ENCODE measurements around the gene MYCBP2. TPM values are rescaled to one million over a fixed set of nuclear protein-coding genes. Genes with fewer than 3 reads are reported as not detected.
"Not testable (repeated sequence)": the region's sequence is repeated elsewhere in the genome, so short reads cannot be mapped to it uniquely, and the experiment has no call there.

The MYCBP2 gene
- total and polyA plus RNA-seq, 4 donors = 108 to 243 (median 159) TPM

DNA sequence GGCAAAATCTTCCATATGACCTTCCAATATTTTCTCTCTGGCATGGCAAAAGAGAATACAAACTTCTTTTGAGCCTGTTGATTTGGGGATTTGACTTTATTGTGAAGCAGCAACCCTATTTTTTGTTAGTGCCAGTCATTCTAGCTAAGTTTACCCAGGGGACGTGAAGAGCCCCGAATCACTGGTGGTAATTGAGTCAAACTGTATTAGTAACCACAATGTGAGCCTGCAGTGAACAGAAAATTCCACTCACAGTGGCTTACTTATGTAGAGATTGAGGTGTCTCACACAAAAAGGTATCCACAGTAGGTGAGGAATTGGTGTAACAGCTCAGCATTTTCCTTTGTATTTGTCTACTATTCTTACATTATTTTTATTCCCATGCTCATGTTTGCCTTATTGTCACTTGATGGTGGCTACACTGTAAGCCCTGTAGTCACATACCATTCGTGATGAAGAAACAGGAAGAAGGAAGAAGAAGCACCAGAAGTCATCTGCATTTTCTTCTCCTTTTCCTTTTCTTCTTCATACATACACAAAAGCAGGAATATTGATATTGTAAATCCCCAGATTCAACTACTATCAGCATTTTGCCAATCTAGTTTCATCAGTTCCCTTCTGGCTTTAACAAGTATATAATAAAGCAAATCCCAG lies 33.3 kb upstream of the MYCBP2 start:
- Histone ChIP-seq H3K4me3 (ENCODE audit: low read depth, low read length) (no peak overlapping the region), H3K27ac (ENCODE audit: low read depth, low read length) (no peak overlapping the region), H3K27me3 (ENCODE audit: control insufficient read depth, insufficient read depth, low read length) (no peaks in the 10 kb centered on the region), H3K9me3 (ENCODE audit: control insufficient read depth, insufficient read depth, low read length) (no peaks in the 10 kb centered on the region), H3K36me3 (ENCODE audit: control insufficient read depth, insufficient read depth, low read length) (no peaks in the 10 kb centered on the region), H3K4me1 (ENCODE audit: control insufficient read depth, insufficient read depth, low read length) (no peaks in the 10 kb centered on the region)
- WGBS (ENCODE audit: insufficient coverage) = no CpG with 5 or more reads among the region's 3 CpGs
- no peak for DNase-seq (ENCODE audit: low read depth in 4 of 6, low spot score in 6 of 6)

GRCh38 chr13:77359171-77359570 lies 32.3 kb upstream of the MYCBP2 start:
- Histone ChIP-seq H3K36me3 (ENCODE audit: control insufficient read depth, insufficient read depth, low read length) (no peaks in the 10 kb centered on the region), H3K4me1 (ENCODE audit: control insufficient read depth, insufficient read depth, low read length) (no peaks in the 10 kb centered on the region), H3K27ac (ENCODE audit: low read depth, low read length) (no peak overlapping the region), H3K9me3 (ENCODE audit: control insufficient read depth, insufficient read depth, low read length) (no peaks in the 10 kb centered on the region), H3K27me3 (ENCODE audit: control insufficient read depth, insufficient read depth, low read length) (no peaks in the 10 kb centered on the region), H3K4me3 (ENCODE audit: low read depth, low read length) (no peak overlapping the region)
- DNase-seq (ENCODE audit: low read depth in 4 of 6, low spot score in 6 of 6) = no peak
- WGBS (ENCODE audit: insufficient coverage) = no CpG with 5 or more reads among the region's 3 CpGs

GRCh38 chr13:77358001-77358400 lies 31.1 kb upstream of the MYCBP2 start:
- WGBS (ENCODE audit: insufficient coverage) = 83% methylated on average over 1 of the region's 1 CpG
- no peaks in the 10 kb centered on the region for H3K27me3 ChIP-seq (ENCODE audit: control insufficient read depth, insufficient read depth, low read length)

DNA sequence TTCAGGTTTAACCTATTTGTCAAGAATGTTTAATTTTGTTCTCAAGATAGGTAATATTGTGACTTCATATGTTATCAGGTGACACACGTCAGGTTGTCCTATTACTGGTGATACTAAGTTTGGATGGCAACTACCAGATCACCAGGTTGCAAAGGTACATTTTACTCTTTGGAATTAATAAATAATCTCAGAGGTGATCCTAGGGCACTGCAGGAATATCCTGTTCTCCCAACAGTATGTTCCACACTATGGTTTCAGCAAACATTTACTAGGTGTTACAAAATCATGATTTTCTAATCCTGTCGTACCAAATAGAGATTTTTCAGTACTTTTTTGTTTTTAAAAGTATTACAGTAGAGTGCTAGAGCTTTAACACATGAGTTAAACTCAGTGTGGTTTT lies 29.3 kb upstream of the MYCBP2 start:
- Histone ChIP-seq H3K4me3 (ENCODE audit: low read depth, low read length) (no peak overlapping the region), H3K9me3 (ENCODE audit: control insufficient read depth, insufficient read depth, low read length) (no peaks in the 10 kb centered on the region), H3K27me3 (ENCODE audit: control insufficient read depth, insufficient read depth, low read length) (no peaks in the 10 kb centered on the region), H3K4me1 (ENCODE audit: control insufficient read depth, insufficient read depth, low read length) (no peaks in the 10 kb centered on the region), H3K27ac (ENCODE audit: low read depth, low read length) (no peak overlapping the region), H3K36me3 (ENCODE audit: control insufficient read depth, insufficient read depth, low read length) (no peaks in the 10 kb centered on the region)
- no peak for DNase-seq (ENCODE audit: low read depth in 4 of 6, low spot score in 6 of 6)
- WGBS (ENCODE audit: insufficient coverage) = no CpG with 5 or more reads among the region's 2 CpGs

More at GRCh38 chr13:77358001-77358400, 31.1 kb upstream of the MYCBP2 start:
- Histone ChIP-seq H3K4me1 (ENCODE audit: control insufficient read depth, insufficient read depth, low read length) (no peaks in the 10 kb centered on the region), H3K27ac (ENCODE audit: low read depth, low read length) (no peak overlapping the region), H3K36me3 (ENCODE audit: control insufficient read depth, insufficient read depth, low read length) (no peaks in the 10 kb centered on the region), H3K9me3 (ENCODE audit: control insufficient read depth, insufficient read depth, low read length) (no peaks in the 10 kb centered on the region), H3K4me3 (ENCODE audit: low read depth, low read length) (no peak overlapping the region)
- DNase-seq (ENCODE audit: low read depth in 4 of 6, low spot score in 6 of 6) = no peak

GRCh38 chr13:77353995-77354394 lies 27.1 kb upstream of the MYCBP2 start:
- H3K4me1 ChIP-seq (ENCODE audit: control insufficient read depth, insufficient read depth, low read length) = no peaks in the 10 kb centered on the region
- no CpG with 5 or more reads among the region's 2 CpGs for WGBS (ENCODE audit: insufficient coverage)
- DNase-seq (ENCODE audit: low read depth in 4 of 6, low spot score in 6 of 6) = no peak
- H3K4me3 ChIP-seq (ENCODE audit: low read depth, low read length) = no peak overlapping the region
- no peaks in the 10 kb centered on the region for H3K36me3 ChIP-seq (ENCODE audit: control insufficient read depth, insufficient read depth, low read length)
- H3K9me3 ChIP-seq (ENCODE audit: control insufficient read depth, insufficient read depth, low read length) = no peaks in the 10 kb centered on the region
- H3K27ac ChIP-seq (ENCODE audit: low read depth, low read length) = no peak overlapping the region
- H3K27me3 ChIP-seq (ENCODE audit: control insufficient read depth, insufficient read depth, low read length) = no peaks in the 10 kb centered on the region

DNA sequence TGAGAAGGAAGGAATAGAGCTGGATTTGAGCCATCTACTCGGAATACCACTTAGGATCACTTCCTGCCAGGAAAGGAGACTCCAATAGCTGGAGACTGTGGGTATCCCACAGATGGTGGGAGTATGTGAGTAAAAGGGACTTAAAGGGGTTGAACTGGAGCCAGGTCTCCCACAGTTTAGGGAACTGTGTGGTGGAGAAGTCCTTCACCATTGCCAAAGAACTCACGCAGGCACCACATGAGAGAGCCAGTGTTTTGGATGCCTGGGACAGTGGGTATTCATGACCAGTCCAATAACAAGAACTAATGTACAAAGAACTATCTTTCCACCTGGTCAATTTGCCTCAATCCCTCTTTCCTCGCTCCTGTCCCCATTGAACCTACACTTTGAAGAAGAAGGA lies 24.4 kb upstream of the MYCBP2 start:
- Histone ChIP-seq H3K9me3 (ENCODE audit: control insufficient read depth, insufficient read depth, low read length) (no peaks in the 10 kb centered on the region), H3K27me3 (ENCODE audit: control insufficient read depth, insufficient read depth, low read length) (no peaks in the 10 kb centered on the region), H3K27ac (ENCODE audit: low read depth, low read length) (no peak overlapping the region), H3K4me3 (ENCODE audit: low read depth, low read length) (no peak overlapping the region), H3K36me3 (ENCODE audit: control insufficient read depth, insufficient read depth, low read length) (no peaks in the 10 kb centered on the region), H3K4me1 (ENCODE audit: control insufficient read depth, insufficient read depth, low read length) (no peaks in the 10 kb centered on the region)
- 86% methylated on average over 1 of the region's 3 CpGs for WGBS (ENCODE audit: insufficient coverage)
- DNase-seq (ENCODE audit: low read depth in 4 of 6, low spot score in 6 of 6) = no peak

- no peak for DNase-seq (ENCODE audit: low read depth in 4 of 6, low spot score in 6 of 6)
- H3K27ac ChIP-seq (ENCODE audit: low read depth, low read length) = no peak overlapping the region
- no peaks in the 10 kb centered on the region for H3K9me3 ChIP-seq (ENCODE audit: control insufficient read depth, insufficient read depth, low read length)
- no peak overlapping the region for H3K4me3 ChIP-seq (ENCODE audit: low read depth, low read length)
- H3K36me3 ChIP-seq (ENCODE audit: control insufficient read depth, insufficient read depth, low read length) = no peaks in the 10 kb centered on the region
- H3K4me1 ChIP-seq (ENCODE audit: control insufficient read depth, insufficient read depth, low read length) = no peaks in the 10 kb centered on the region
- WGBS (ENCODE audit: insufficient coverage) = no CpG with 5 or more reads among the region's 1 CpG
- no peaks in the 10 kb centered on the region for H3K27me3 ChIP-seq (ENCODE audit: control insufficient read depth, insufficient read depth, low read length)
These were observed 23.9 kb upstream of the MYCBP2 start for GRCh38 chr13:77350811-77351210.

- DNase-seq (ENCODE audit: low read depth in 4 of 6, low spot score in 6 of 6) = no peak
- Histone ChIP-seq H3K4me3 (ENCODE audit: low read depth, low read length) (no peak overlapping the region), H3K9me3 (ENCODE audit: control insufficient read depth, insufficient read depth, low read length) (no peaks in the 10 kb centered on the region), H3K27ac (ENCODE audit: low read depth, low read length) (no peak overlapping the region), H3K4me1 (ENCODE audit: control insufficient read depth, insufficient read depth, low read length) (no peaks in the 10 kb centered on the region), H3K27me3 (ENCODE audit: control insufficient read depth, insufficient read depth, low read length) (no peaks in the 10 kb centered on the region), H3K36me3 (ENCODE audit: control insufficient read depth, insufficient read depth, low read length) (no peaks in the 10 kb centered on the region)
- WGBS (ENCODE audit: insufficient coverage) = no CpG with 5 or more reads among the region's 1 CpG
These were observed 22.5 kb upstream of the MYCBP2 start for GRCh38 chr13:77349365-77349764.

DNA sequence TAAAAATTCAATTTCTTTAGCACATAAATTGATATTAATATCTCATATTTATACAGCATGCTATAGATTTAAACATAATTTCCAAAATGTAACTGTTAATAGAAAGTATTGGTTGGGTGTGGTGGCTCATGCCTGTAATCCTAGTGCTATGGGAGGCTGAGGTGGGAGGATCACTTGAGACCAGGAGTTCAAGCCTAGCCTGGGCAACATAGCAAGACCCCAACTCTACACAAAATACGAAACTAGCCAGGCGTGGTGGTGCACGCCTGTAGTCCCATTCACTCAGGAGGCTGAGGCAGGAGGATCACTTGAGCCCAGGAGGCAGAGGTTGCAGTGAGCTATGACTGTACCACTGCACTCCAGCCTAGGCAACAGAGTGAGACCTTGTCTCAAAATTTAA lies 20.5 kb upstream of the MYCBP2 start:
- not testable (repeated sequence) for H3K4me1 ChIP-seq (ENCODE audit: control insufficient read depth, insufficient read depth, low read length); DNase-seq (ENCODE audit: low read depth in 4 of 6, low spot score in 6 of 6); H3K36me3 ChIP-seq (ENCODE audit: control insufficient read depth, insufficient read depth, low read length); H3K27me3 ChIP-seq (ENCODE audit: control insufficient read depth, insufficient read depth, low read length); H3K27ac ChIP-seq (ENCODE audit: low read depth, low read length); H3K4me3 ChIP-seq (ENCODE audit: low read depth, low read length); H3K9me3 ChIP-seq (ENCODE audit: control insufficient read depth, insufficient read depth, low read length)
- WGBS (ENCODE audit: insufficient coverage) = 100% methylated on average over 2 of the region's 3 CpGs

DNA sequence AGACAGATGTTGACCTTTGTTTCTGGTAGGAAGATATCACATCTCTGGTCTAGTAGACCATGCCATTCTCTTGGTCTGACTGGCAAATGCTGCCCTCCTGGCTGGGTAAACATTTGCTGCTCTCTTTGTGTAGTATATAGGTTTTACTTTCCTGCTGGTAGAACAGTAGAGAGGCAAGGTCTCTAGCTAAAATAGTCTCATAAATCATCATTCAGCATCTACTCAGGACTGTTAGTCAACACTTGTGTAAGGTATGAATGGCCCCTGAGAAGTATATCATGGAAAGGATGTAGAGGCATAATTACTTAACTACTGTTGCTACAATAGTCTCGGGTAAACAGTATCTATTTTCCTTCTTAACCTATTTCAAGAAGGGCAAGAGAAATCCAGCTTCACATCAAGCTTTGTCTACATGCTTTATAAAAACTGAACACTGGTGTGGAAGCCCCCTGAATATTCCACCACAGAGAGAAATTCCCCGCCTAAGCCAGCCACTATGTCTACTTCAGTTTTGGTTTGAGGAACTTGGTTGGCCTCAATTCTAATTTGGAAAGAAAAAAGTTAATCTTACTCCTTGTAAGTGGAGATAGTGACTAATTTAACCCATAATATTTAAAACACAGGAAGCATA lies 18.4 kb upstream of the MYCBP2 start:
- Histone ChIP-seq H3K27ac (ENCODE audit: low read depth, low read length) (no peak overlapping the region), H3K27me3 (ENCODE audit: control insufficient read depth, insufficient read depth, low read length) (no peaks in the 10 kb centered on the region), H3K4me3 (ENCODE audit: low read depth, low read length) (no peak overlapping the region), H3K4me1 (ENCODE audit: control insufficient read depth, insufficient read depth, low read length) (no peaks in the 10 kb centered on the region), H3K36me3 (ENCODE audit: control insufficient read depth, insufficient read depth, low read length) (no peaks in the 10 kb centered on the region), H3K9me3 (ENCODE audit: control insufficient read depth, insufficient read depth, low read length) (no peaks in the 10 kb centered on the region)
- no peak for DNase-seq (ENCODE audit: low read depth in 4 of 6, low spot score in 6 of 6)
- no CpG with 5 or more reads among the region's 2 CpGs for WGBS (ENCODE audit: insufficient coverage)
